Naive thymus-derived CD8-positive, alpha-beta T cell (primary cell): ENCODE measurements around the gene CGB7. TPM values are rescaled to one million over a fixed set of nuclear protein-coding genes. Genes with fewer than 3 reads are reported as not detected.

Experiments used
- ATAC-seq, 2 donors: fragments of 150-1000 bp; cut with Tn5 transposase in 1 of 2; sonication (Bioruptor Pico), chemical (Tn5 transposase) in 1 of 2; 1 replicate in 1 of 2; 2 replicates in 1 of 2; pipeline ENCODE4 v1.10.0; 2021; ENCODE audit warnings: mild to moderate bottlenecking in 2 of 2, moderate library complexity in 2 of 2
- POLR2A ChIA-PET: fragments of 350-600 bp; sonication (Branson Sonifier 250); formaldehyde crosslinking; loops from one replicate; lab custom pipeline; 2021; ENCODE audit warnings: antibody characterized with exemption; lab: Charles Lee
- DNase-seq, 10 donors: peaks; one replicate each; pipeline versions ENCODE4 v3.0.0 to v3.0.0-alpha.2; 2020 to 2022
- H3K27ac Mint-ChIP-seq, 10 donors: one replicate each; pipeline ENCODE4 v1.8.0; 2020 to 2022; ENCODE audit warnings: mild to moderate bottlenecking in 10 of 10, mixed read lengths in 10 of 10, moderate library complexity in 4 of 10, inconsistent platforms in 1 of 10
- H3K27me3 Mint-ChIP-seq, 5 donors: one replicate each; pipeline ENCODE4 v1.8.0; 2021 to 2022; ENCODE audit warnings: mixed read lengths in 5 of 5
- H3K36me3 Mint-ChIP-seq, 3 donors: one replicate each; pipeline ENCODE4 v1.8.0; 2020 to 2022; ENCODE audit warnings: mixed read lengths in 3 of 3, mild to moderate bottlenecking in 2 of 3, inconsistent platforms in 1 of 3
- H3K4me1 Mint-ChIP-seq, 4 donors: one replicate each; pipeline ENCODE4 v1.8.0; 2021 to 2022; ENCODE audit warnings: mixed read lengths in 4 of 4
- H3K4me3 Mint-ChIP-seq, 10 donors: one replicate each; pipeline ENCODE4 v1.8.0; 2020 to 2022; ENCODE audit warnings: mild to moderate bottlenecking in 10 of 10, mixed read lengths in 10 of 10, moderate library complexity in 6 of 10, inconsistent platforms in 1 of 10
- H3K9me3 Mint-ChIP-seq, 9 donors: one replicate each; pipeline ENCODE4 v1.8.0; 2020 to 2022; ENCODE audit warnings: mixed read lengths in 9 of 9, mild to moderate bottlenecking in 3 of 9, inconsistent platforms in 1 of 9, moderate library complexity in 1 of 9
- polyA plus RNA-seq, 3 donors: library from polyadenylated mRNA; unstranded; fragments of 300-500 nt; fragmentation: Illumina TruSeq; gene quantifications; one replicate each; pipeline ENCODE4 v1.2.3, GENCODE V29; 2021
- total RNA-seq, 8 experiments: library from RNA in 2 of 8; stranded (reverse) in 2 of 8; gene quantifications; one replicate each; pipeline ENCODE4 v1.2.3 and lab custom pipeline; 2021 to 2026

Gene CGB7
- total RNA-seq (not detected), polyA plus RNA-seq (not detected), total RNA-seq (lab: John Stamatoyannopoulos, UW) (0 to 0.15 (median 0) reads per million in 6 experiments)

GRCh38 chr19:49057636-49058234, at the start of gene CGB7:
Gene CGB7 (minus strand): TSS chr19:49057749. CDS start chr19:49055375, 2,374 bp downstream.
- H3K4me1 Mint-ChIP-seq: peaks cover 9 to 27% (median 18%) of the 10 kb centered on the region in 4 donors
- DNase-seq (peak in 5 of 10 donors; percentile 16 to 51 (median 32)), ATAC-seq (peak; percentile 38 to 51)
- peaks cover 14 to 40% (median 26%) of the 10 kb centered on the region in 5 donors for H3K27me3 Mint-ChIP-seq
- POLR2A ChIA-PET: interaction anchor here (0.6 to 1.1 kb wide), 3 partner anchors 56 to 428 kb away, joined by 3 to 5 read pairs (median 3); partner anchors contain the start of gene LIN7B
- no peaks in the 10 kb centered on the region for H3K36me3 Mint-ChIP-seq
- no peaks in the 10 kb centered on the region for H3K9me3 Mint-ChIP-seq
- H3K4me3 Mint-ChIP-seq: peak within 1 kb of the TSS; percentile 78 to 95 (median 90)
- peak within 1 kb of the TSS in 5 of 10 donors; percentile 13 to 81 (median 38) for H3K27ac Mint-ChIP-seq

GRCh38 chr19:49106648-49107135, 49.1 kb upstream of the CGB7 start:
- Mint-ChIP-seq H3K27me3 (no peaks in the 10 kb centered on the region), H3K36me3 (peaks cover 0 to 64% (median 5%) of the 10 kb centered on the region in 3 donors), H3K4me1 (peaks cover 7 to 10% (median 8%) of the 10 kb centered on the region in 4 donors), H3K9me3 (no peaks in the 10 kb centered on the region), H3K27ac (peak overlapping the region in 8 of 10 donors; percentile 15 to 92 (median 64)), H3K4me3 (peak overlapping the region in 1 of 10 donors; percentile 48)
- DNase-seq: peak; percentile 37 to 83 (median 60)
- ATAC-seq: peak; percentile 80 to 86
- POLR2A ChIA-PET: interaction anchor here (0.6 to 1.1 kb wide), 3 partner anchors 8 to 1242 kb away, joined by 3 to 5 read pairs (median 4); partner anchors contain the start of gene LIN7B

- no peak overlapping the region for H3K4me3 Mint-ChIP-seq
- DNase-seq: no peak
- no peak for ATAC-seq
- H3K4me1 Mint-ChIP-seq: peaks cover 5 to 16% (median 11%) of the 10 kb centered on the region in 4 donors
- POLR2A ChIA-PET: interaction anchor here (0.7 to 1.0 kb wide), 2 partner anchors 23 to 24 kb away, joined by 3 read pairs; no protein-coding TSS in a partner anchor
- H3K9me3 Mint-ChIP-seq: no peaks in the 10 kb centered on the region
- H3K27ac Mint-ChIP-seq: no peak overlapping the region
- no peaks in the 10 kb centered on the region for H3K27me3 Mint-ChIP-seq
- peaks cover 0 to 83% (median 6%) of the 10 kb centered on the region in 3 donors for H3K36me3 Mint-ChIP-seq
Measured at GRCh38 chr19:49104229-49104864, 46.8 kb upstream of the CGB7 start.

GRCh38 chr19:49103331-49104085, 46.0 kb upstream of the CGB7 start:
- no peak for DNase-seq
- peaks cover 5 to 16% (median 11%) of the 10 kb centered on the region in 4 donors for H3K4me1 Mint-ChIP-seq
- POLR2A ChIA-PET: interaction anchor here (0.7 kb wide), 1 partner anchor 25 kb away, joined by 3 read pairs; no protein-coding TSS in a partner anchor
- no peaks in the 10 kb centered on the region for H3K9me3 Mint-ChIP-seq
- no peak for ATAC-seq
- H3K36me3 Mint-ChIP-seq: peaks cover 0 to 83% (median 13%) of the 10 kb centered on the region in 3 donors
- no peak overlapping the region for H3K27ac Mint-ChIP-seq
- no peaks in the 10 kb centered on the region for H3K27me3 Mint-ChIP-seq
- no peak overlapping the region for H3K4me3 Mint-ChIP-seq

- Mint-ChIP-seq H3K27ac (peak overlapping the region in 1 of 10 donors; percentile 79), H3K4me1 (peaks cover 7 to 23% (median 16%) of the 10 kb centered on the region in 4 donors), H3K4me3 (no peak overlapping the region), H3K27me3 (no peaks in the 10 kb centered on the region), H3K9me3 (no peaks in the 10 kb centered on the region), H3K36me3 (peaks cover 0 to 89% (median 14%) of the 10 kb centered on the region in 3 donors)
- DNase-seq (no peak), ATAC-seq (no peak)
- POLR2A ChIA-PET: no interaction called here
Measured at GRCh38 chr19:49102303-49102702, 44.8 kb upstream of the CGB7 start.

- Mint-ChIP-seq H3K27me3 (no peaks in the 10 kb centered on the region), H3K4me1 (peaks cover 2 to 22% (median 10%) of the 10 kb centered on the region in 4 donors), H3K36me3 (peaks cover 0 to 89% (median 8%) of the 10 kb centered on the region in 3 donors), H3K9me3 (no peaks in the 10 kb centered on the region), H3K27ac (peak overlapping the region in 1 of 10 donors; percentile 90), H3K4me3 (no peak overlapping the region)
- no peak for ATAC-seq
- no peak for DNase-seq
- POLR2A ChIA-PET: no interaction called here
Measured at GRCh38 chr19:49101160-49101559, 43.6 kb upstream of the CGB7 start.

- Mint-ChIP-seq H3K9me3 (no peaks in the 10 kb centered on the region), H3K4me1 (peaks cover 4 to 24% (median 15%) of the 10 kb centered on the region in 4 donors), H3K4me3 (no peak overlapping the region), H3K36me3 (peaks cover 0 to 89% (median 8%) of the 10 kb centered on the region in 3 donors), H3K27me3 (no peaks in the 10 kb centered on the region), H3K27ac (no peak overlapping the region)
- ATAC-seq (no peak), DNase-seq (no peak)
- POLR2A ChIA-PET: interaction anchor here (1.3 to 1.6 kb wide), 2 partner anchors 12 to 20 kb away, joined by 3 to 5 read pairs; partner anchors contain the start of genes C19orf73 and PPFIA3
Measured at GRCh38 chr19:49098795-49099194, 41.2 kb upstream of the CGB7 start.

- DNase-seq (peak; percentile 55 to 86 (median 75)), ATAC-seq (peak; percentile 89)
- POLR2A ChIA-PET: interaction anchor here (0.6 to 1.6 kb wide), 5 partner anchors 9 to 51 kb away, joined by 3 to 5 read pairs (median 3); partner anchors contain the start of genes C19orf73 and PPFIA3
- H3K36me3 Mint-ChIP-seq: peaks cover 0 to 90% (median 9%) of the 10 kb centered on the region in 3 donors
- H3K4me1 Mint-ChIP-seq: peaks cover 5 to 24% (median 15%) of the 10 kb centered on the region in 4 donors
- no peaks in the 10 kb centered on the region for H3K27me3 Mint-ChIP-seq
- no peak overlapping the region for H3K4me3 Mint-ChIP-seq
- no peaks in the 10 kb centered on the region for H3K9me3 Mint-ChIP-seq
- H3K27ac Mint-ChIP-seq: peak overlapping the region in 3 of 10 donors; percentile 56 to 61 (median 57)
Measured at GRCh38 chr19:49097453-49098288, 40.1 kb upstream of the CGB7 start.

- H3K36me3 Mint-ChIP-seq: peaks cover 0 to 95% (median 14%) of the 10 kb centered on the region in 3 donors
- no peaks in the 10 kb centered on the region for H3K27me3 Mint-ChIP-seq
Measured at GRCh38 chr19:49094505-49095482, 37.2 kb upstream of the CGB7 start.

GRCh38 chr19:49092686-49093085, 35.1 kb upstream of the CGB7 start:
- POLR2A ChIA-PET: no interaction called here
- no peaks in the 10 kb centered on the region for H3K27me3 Mint-ChIP-seq
- ATAC-seq: no peak
- peaks cover 8 to 43% (median 28%) of the 10 kb centered on the region in 4 donors for H3K4me1 Mint-ChIP-seq
- H3K27ac Mint-ChIP-seq: no peak overlapping the region
- peaks cover 0 to 91% (median 10%) of the 10 kb centered on the region in 3 donors for H3K36me3 Mint-ChIP-seq
- no peak overlapping the region for H3K4me3 Mint-ChIP-seq
- H3K9me3 Mint-ChIP-seq: no peaks in the 10 kb centered on the region
- DNase-seq: no peak

More at GRCh38 chr19:49094505-49095482, 37.2 kb upstream of the CGB7 start:
- no peak for DNase-seq
- peak overlapping the region in 2 of 10 donors; percentile 58 to 64 for H3K27ac Mint-ChIP-seq
- no peaks in the 10 kb centered on the region for H3K9me3 Mint-ChIP-seq
- no peak overlapping the region for H3K4me3 Mint-ChIP-seq
- POLR2A ChIA-PET: interaction anchor here (0.7 to 1.0 kb wide), 3 partner anchors 10 to 559 kb away, joined by 3 to 6 read pairs (median 3); no protein-coding TSS in a partner anchor
- ATAC-seq: no peak
- H3K4me1 Mint-ChIP-seq: peaks cover 11 to 30% (median 23%) of the 10 kb centered on the region in 4 donors
